SW 1271 (cell line): ENCODE data around the gene RAP1GAP.

ENCODE experiments used
- DNase-seq, 2 experiments: peaks; one replicate each; lab custom pipeline; 2025; lab: John Stamatoyannopoulos, UW

The RAP1GAP gene

GRCh38 chr1:21669258-21670058, at the start of gene RAP1GAP:
Gene RAP1GAP, minus strand, starts transcription at chr1:21669357. Its CDS starts 49,325 bp downstream, at chr1:21620032.
- no peak for DNase-seq

DNA sequence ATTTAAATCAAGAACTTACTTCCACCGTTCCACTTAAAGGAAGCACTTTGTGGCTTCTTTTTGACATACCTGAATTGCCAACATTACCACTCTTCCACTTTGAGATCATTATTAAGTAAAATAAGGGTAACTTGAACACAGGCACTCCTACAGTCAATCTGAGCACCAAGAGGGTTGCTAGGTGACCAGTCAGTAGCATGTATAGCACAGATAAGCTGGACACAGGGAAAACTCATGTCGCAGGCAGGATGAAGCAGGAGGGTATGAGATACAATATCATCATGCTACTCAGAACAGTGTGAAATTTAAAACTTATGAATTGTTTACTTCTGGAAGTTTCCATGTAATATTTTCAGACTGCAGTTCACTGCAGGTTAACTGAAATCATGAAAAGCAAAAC, 47.0 kb upstream of the RAP1GAP start:
- no peak for DNase-seq

DNA sequence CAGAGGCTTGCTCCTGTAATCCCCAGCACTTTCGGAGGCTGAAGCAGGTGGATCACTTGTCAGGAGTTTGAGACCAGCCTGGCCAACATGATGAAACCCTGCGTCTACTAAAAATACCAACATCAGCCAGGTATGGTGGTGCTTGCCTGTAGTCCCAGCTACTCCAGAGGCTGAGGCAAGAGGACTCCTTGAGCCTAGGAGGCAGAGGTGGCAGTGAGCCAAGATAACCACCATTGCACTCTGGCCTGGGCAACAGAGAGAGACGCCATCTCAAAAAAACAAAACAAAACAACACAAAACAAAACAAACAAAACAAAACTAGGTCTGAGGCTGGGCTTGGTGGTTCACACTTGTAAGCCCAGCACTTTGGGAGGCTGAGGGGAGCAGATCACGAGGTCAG, 38.7 kb upstream of the RAP1GAP start:
- no peak for DNase-seq

- no peak for DNase-seq
These were observed 38.1 kb upstream of the RAP1GAP start for GRCh38 chr1:21707086-21707840.

- no peak for DNase-seq
These were observed 37.1 kb upstream of the RAP1GAP start for GRCh38 chr1:21706151-21706835.

DNA sequence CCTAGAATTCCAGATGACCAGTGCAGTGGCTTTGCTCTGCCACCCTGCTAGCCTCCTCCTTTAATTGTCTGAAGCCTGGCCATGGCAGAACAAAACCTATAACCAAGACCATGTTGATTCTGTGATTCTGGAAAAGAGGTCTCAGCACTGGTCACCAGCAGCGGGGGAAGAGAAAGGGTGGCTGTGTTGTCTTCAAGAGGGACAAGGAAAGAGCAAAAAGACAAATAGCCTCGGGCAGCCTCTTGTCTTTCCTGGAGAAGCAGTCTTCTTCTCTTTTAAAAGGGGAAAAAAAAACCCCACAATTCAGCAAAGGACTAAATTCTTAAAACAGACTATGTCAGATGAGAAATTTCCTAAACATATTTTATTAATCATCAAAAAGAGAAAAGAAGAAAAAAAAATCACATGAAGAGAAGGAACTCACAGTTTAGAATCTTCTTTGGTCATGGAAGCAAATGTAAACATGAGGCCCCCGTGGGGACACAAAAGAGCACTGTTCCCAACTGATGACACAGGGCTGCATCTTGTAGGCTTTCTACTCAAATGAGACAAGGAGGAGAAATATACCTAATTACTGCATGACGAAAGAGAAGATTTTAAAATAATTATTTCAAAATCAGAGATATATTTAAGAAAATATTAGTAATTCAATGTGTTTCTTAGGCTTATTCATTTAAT, 36.3 kb upstream of the RAP1GAP start:
- DNase-seq: no peak

DNA sequence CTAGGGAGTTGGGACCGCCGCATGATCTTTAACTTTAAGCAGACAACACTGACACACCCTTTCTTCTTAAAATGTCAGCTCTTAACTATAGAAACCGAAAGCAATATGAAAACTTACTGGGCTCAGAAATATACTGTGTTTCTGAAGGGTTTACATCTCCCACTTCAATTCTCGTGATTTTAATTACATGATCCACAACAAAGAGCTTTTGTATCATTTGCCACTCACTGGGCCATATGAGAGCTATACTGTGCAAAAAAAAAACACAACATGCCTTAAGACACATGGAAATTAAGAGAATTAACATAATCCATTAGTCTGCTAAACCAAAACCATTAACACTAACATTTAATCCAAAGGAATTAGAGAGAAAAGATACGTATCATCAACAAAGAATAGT, 35.0 kb upstream of the RAP1GAP start:
- no peak for DNase-seq

DNA sequence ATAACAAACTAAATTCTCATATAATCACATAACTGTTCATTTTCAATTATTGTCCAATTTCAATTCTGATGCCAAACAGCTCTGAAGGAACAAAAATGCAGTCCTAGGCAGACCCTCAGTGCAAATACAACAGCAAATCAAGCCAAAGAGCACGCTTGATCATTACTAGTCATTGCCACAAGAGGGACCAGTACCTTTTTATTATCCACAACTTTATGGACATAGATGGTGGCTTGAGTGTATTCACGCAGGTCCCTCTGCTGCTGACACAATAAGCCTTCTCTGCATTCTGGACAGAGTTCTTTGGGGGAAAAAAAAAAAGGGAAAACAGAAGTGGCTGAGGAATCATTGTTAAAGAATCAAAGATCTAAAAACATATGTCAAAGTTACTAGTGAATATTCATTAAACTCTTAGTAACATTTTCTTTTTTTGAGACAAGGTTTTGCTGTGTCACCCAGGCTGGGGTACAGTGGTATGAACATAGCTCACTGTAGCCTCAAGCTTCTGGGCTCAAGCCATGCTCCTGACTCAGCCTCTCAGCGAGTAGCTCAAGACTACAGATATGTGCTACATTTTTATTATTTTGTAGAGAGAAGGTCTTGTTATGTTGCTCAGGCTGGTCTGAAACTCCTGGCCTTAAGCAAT, 34.3 kb upstream of the RAP1GAP start:
- peak in 1 of 2 experiments; percentile 52 for DNase-seq

DNA sequence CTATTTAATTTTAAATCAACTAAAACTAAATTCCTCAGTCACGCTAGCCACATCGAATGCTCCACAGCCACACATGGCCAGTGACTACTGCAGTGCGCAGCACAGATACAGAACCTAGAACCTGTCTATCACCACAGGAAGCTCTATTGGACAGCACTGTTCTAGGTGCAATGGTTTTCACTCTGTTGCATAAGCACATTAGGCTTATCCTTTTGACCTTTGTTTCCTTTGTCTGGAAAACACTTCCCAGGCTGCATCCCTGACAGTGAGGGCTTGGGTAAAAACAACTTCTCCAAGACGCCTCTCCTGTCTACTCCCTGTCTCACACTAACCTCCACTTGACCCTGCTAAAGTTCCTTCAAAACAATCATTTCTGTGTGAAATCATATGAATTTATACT, 33.6 kb upstream of the RAP1GAP start:
- DNase-seq: no peak

- DNase-seq: no peak
These were observed 32.2 kb upstream of the RAP1GAP start for GRCh38 chr1:21701401-21701800.

DNA sequence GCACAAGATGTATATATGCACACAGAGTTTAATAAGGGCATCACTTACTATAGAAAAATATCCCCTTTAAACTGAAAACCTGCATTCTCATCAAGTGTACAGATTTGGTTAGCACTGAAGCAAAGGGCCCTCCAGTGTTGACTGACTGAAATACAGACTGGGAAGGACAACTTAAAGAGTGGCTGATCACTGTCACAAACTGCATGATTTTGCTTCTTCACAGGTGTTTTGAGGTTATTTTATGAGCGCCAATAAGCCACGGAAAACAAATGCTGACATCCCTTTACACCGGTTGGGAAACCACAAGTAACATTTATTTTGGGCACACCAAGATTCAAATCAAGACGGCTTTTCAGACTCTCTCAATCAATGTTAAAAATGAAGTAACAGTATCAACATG, 30.9 kb upstream of the RAP1GAP start:
- DNase-seq: no peak

DNA sequence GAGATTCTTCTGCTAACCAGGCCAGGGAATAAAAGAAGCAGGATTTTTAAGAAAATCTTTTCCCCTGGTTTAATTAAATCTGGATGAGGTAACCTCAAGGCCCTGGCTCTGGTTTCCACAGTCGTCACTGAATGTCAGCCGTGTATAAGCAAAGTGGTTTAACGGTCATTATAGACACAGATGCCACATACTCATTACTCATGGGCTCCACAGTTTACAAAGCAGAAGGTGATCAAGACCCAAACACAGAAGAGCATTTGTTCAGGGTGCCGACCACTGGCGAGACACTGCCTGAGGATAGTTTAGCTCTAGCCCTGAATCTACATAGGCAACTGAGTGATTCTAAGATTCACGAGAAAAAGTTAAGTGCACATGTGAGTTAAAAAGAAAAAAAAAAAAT, 27.8 kb upstream of the RAP1GAP start:
- DNase-seq: no peak

DNA sequence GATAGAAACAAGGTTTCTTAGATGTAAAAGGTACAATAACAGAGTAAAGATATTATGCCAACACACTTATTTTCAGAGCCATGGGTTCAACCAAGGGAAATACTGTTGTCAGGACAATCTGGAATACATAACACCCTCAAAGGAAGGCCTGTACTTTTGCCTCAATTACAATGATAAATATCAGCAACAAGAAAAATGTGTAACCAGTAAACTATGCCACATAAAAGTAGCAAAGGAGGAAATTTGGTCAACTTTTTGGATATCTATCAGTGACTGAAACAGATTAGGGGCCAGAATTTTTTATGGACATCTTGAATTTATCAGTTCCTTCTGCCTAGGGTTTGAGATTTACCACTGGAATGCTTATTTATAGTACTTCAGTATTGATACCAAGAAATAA, 24.6 kb upstream of the RAP1GAP start:
- DNase-seq: no peak

DNA sequence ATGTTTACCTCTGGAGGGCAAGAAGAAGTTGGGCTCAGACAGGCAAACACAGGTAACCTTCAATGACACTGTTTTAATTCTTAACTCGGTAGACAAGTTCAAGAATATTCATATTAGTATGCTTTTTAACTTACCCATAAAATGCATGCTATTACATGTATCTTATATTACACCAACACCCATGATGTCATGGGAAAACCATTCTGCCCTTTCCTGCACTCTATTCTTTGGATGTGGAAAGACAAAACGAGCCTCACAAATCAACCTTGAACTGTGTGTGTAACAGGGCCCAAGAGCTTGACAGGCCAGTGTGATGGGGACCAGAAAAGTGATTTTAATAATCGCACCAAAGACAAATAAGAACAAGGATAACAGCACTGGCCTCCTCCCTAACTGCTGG, 22.6 kb upstream of the RAP1GAP start:
- DNase-seq: no peak

GRCh38 chr1:21689661-21690372, 20.7 kb upstream of the RAP1GAP start:
- no peak for DNase-seq

DNA sequence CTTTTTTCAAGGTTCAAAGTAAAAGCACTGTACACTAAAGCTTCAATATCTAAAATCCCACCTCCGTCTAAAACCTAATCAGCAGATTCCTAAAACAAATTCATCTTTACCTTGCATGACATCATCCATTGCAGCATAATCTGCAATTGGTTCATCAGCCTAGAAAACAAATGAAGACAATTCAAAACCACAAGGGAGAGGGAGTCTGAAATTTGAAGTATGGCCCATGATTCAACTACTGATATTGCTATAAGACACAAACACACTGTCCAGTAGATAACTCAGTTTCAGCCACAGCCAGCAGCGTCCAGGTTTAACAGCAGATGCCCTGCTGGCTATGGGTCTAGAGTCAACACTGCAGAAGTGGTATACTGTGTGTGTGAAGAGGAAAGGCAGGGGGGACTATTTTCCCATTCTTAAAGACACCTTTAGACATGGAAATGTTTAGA, 17.9 kb upstream of the RAP1GAP start:
- DNase-seq: no peak

DNA sequence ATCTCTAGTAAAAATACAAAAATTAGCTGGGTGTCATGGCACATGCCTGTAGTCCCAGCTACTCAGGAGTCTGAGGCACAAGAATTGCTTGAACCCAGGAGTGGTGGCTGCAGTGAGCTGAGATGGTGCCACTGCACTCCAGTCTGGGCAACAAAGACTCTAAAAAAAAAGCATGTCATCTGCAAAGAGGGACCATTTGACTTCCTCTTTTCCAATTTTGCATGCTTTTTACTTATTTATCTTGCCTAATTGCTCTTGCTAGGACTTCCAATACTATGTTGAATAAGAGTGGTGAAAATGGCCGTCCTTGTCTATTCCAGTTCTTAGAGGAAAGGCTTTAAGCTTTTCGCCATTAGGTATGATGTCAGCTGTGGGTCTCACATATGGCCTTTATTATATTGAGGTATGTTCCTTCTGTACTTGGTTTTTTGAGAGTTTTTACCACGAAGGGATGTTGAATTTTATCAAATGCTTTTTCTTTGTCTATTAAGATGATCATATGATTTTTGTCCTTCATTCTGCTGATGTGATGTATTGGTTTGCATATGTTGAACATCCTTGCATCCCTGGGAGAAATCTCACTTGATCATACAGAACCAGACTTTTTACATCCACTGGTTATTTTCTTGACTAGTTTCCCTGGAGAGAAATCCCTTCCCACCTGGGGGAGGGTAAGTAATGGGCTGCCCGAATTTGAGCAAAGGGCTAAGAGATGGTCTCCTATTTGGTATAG, 17.0 kb upstream of the RAP1GAP start:
- DNase-seq: no peak

DNA sequence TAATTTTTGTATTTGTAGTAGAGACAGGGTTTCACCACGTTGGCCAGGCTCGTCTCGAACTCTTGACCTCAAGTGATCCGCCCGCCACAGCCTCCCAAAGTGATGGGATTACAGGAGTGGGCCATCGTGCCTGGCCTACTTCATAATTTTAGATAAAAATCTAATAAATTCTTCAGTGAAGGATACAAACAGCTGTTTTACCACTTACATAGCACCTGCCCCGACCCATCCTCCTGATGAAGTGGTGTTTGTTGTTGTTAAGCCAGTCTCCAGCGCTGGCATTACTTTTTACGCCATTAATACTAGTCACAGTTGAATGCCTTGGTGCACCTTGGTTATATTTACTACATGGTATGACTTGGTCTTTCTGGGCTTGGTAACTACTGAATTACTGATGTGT, 12.3 kb upstream of the RAP1GAP start:
- DNase-seq: no peak

DNA sequence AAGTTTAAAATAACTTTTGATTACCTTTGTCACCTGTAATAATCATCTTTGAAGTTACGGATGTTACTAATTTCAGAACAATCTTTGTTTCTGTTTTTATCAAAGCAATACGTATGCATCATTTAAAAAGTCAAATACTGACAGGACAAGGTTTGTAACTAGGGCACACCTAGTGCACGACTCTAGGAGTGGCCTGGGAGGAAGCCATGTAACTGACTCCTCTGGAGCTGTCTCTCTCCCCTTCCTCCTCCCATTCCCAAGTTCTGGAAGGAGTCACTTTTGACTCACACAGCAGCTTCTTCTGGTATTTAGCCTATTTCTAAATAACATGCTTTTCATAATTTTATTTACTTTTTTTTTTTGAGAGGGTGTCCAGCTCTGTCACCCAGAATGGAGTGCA, 11.8 kb upstream of the RAP1GAP start:
- DNase-seq: no peak

DNA sequence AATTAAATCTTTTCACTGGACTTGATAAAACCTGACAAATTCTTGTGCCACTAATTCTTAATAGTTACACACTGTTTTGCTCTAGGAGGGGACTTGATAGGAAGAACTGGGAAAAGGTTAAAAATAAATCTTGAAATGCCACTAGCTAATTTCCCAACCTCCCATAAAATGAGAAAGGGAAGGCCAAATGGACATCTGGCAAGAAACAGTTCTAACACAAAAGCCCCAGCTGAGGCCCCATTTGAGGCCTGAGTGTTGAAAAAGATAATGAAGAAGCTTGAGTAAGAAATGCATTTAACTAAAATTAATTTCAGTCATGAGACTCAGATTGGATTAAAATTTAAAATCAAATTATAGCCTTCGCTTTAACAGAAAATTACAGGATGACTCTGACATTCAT, 11.2 kb upstream of the RAP1GAP start:
- no peak for DNase-seq
